Gastrocnemius medialis (tissue), 4 donors: ENCODE measurements around the gene LSAMP.

ENCODE experiments used
- CTCF ChIP-seq, 5 experiments: fragments of 450-650 bp in 3 of 5; fragments of 200-600 bp in 2 of 5; sonication (generic) in 2 of 5; IDR thresholded peaks in 4 of 5; conservative IDR thresholded peaks in 1 of 5; 1 replicate in 4 of 5; 2 replicates in 1 of 5; pipeline ENCODE4 v1.5.1; 2016 to 2019; ENCODE audit warnings: antibody characterized with exemption in 5 of 5, mild to moderate bottlenecking in 3 of 5, moderate library complexity in 3 of 5
- POLR2A ChIP-seq, 2 donors: fragments of 450-650 bp; IDR thresholded peaks; one replicate each; pipeline ENCODE4 v1.6.1; 2017; ENCODE audit warnings: antibody characterized with exemption in 2 of 2, mild to moderate bottlenecking in 2 of 2, moderate library complexity in 2 of 2

- TF ChIP-seq CTCF (IDR thresholded peaks at IDR 0.05 in 4 of 5, conservative IDR thresholded peaks at IDR 0.05 in 1 of 5) (no peak), POLR2A (IDR thresholded peaks at IDR 0.05) (no peak)
These were observed 512.5 kb downstream of the LSAMP start for GRCh38 chr3:115932807-115933206.
